ENCODE data around the gene SPATC1L.

GRCh38 chr21:46220275-46220810, 36.1 kb upstream of the SPATC1L start:
- TF ChIP-seq CTCF (IDR thresholded peaks at IDR 0.05) = no peak
- no peak for TF ChIP-seq POLR2A (IDR thresholded peaks at IDR 0.05)

Measured in upper lobe of left lung (tissue), 4 donors.